Naive B cell (primary cell): ENCODE data around the gene CBX5. TPM values are rescaled to one million over a fixed set of nuclear protein-coding genes. Genes with fewer than 3 reads are reported as not detected.

Experiments
- polyA plus RNA-seq, 6 donors: library from polyadenylated mRNA; unstranded; fragments of 300-500 nt; fragmentation: Illumina TruSeq; gene quantifications; one replicate each; pipeline ENCODE4 v1.2.3, GENCODE V29; 2021; ENCODE audit warnings: low read depth in 6 of 6

CBX5 gene
- polyA plus RNA-seq, 6 donors from 2014 or later, result 12.3 to 31.8 (median 24.1) TPM

Other genes starting within 250 kb of the CBX5 start
- not detected for gene HOXC5, start 247.1 kb downstream of the CBX5 start, polyA plus RNA-seq
- gene HOXC4, start 226.3 kb downstream of the CBX5 start, polyA plus RNA-seq, result 1 to 10 TPM in 1 of 6 donors, under 1 TPM in 4, not detected in 1; 0.17 to 1.0 (median 0.42) TPM
- 10 to 100 TPM; 27.3 to 44.4 (median 35.4) TPM for gene SMUG1, start 91.1 kb downstream of the CBX5 start, polyA plus RNA-seq
- 100 to 1,000 TPM; 658 to 830 (median 791) TPM for gene HNRNPA1, start 604 bp upstream of the CBX5 start, polyA plus RNA-seq
- gene NFE2, start 20.9 kb upstream of the CBX5 start, polyA plus RNA-seq, result 1 to 10 TPM in 3 of 6 donors, under 1 TPM in 2, not detected in 1; 0.51 to 3.6 (median 1.5) TPM
- 100 to 1,000 TPM; 166 to 227 (median 177) TPM for gene COPZ1, start 45.0 kb upstream of the CBX5 start, polyA plus RNA-seq
- gene GPR84, start 84.4 kb upstream of the CBX5 start, polyA plus RNA-seq, result not detected
- 10 to 100 TPM in 3 of 6 donors, 1 to 10 TPM in 3; 6.1 to 18.2 (median 10.5) TPM for gene ZNF385A, start 104.6 kb upstream of the CBX5 start, polyA plus RNA-seq
- 1 to 10 TPM in 5 of 6 donors, not detected in 1; 1.7 to 4.6 (median 2.3) TPM for gene ITGA5, start 139.1 kb upstream of the CBX5 start, polyA plus RNA-seq
- 10 to 100 TPM in 2 of 6 donors, 1 to 10 TPM in 4; 7.9 to 36.6 (median 9.5) TPM for gene GTSF1, start 193.5 kb upstream of the CBX5 start, polyA plus RNA-seq
- gene NCKAP1L, start 217.6 kb upstream of the CBX5 start, polyA plus RNA-seq, result 100 to 1,000 TPM; 122 to 157 (median 140) TPM